ENCODE data around the gene RPL9.
"Not testable (repeated sequence)": the region's sequence is repeated elsewhere in the genome, so short reads cannot be mapped to it uniquely, and the experiment has no call there.

The RPL9 gene

GRCh38 chr4:39458505-39459300 is at the start of gene RPL9, which contains the start of gene LIAS:
Gene RPL9 (minus strand): TSS chr4:39458922. CDS start chr4:39458439, 483 bp downstream.
Gene LIAS (plus strand): TSS chr4:39459056. CDS start chr4:39459118, 62 bp downstream.
- H3K4me1 Mint-ChIP-seq (ENCODE audit: low read depth): peaks cover 47% of the 10 kb centered on the region
- no peaks in the 10 kb centered on the region for H3K9me3 Mint-ChIP-seq
- H3K36me3 Mint-ChIP-seq (ENCODE audit: low read depth): peaks cover 45% of the 10 kb centered on the region
- no peaks in the 10 kb centered on the region for H3K27me3 Mint-ChIP-seq (ENCODE audit: low read depth)
- H3K27ac Mint-ChIP-seq: peak within 1 kb of the TSS; percentile 99
- H3K4me3 Mint-ChIP-seq: peak within 1 kb of the TSS; percentile 97

DNA sequence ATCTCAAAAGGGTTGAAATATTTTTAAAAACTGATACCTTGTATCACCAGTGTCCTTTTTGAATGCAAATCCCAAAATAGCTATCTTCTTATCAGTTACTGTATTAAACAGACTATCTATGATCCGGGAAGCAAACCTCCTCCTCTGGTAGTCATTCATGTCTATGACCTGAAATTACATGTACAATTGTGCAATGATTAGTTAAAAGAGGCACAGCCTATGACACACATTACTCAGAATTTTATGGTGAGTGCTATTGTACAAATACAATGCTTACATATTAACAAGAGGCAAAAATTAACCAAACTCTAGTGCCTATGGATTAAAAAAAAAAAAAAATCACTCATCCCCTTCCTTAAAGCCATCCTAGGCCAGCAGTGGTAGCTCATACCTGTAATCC is 46.9 kb upstream of the RPL9 start:
- Mint-ChIP-seq H3K36me3 (ENCODE audit: low read depth) (peaks cover 28% of the 10 kb centered on the region), H3K27ac (no peak overlapping the region)

GRCh38 chr4:39504538-39504937 is 45.8 kb upstream of the RPL9 start:
- Mint-ChIP-seq H3K36me3 (ENCODE audit: low read depth) (peaks cover 25% of the 10 kb centered on the region), H3K4me3 (no peak overlapping the region), H3K27ac (no peak overlapping the region), H3K4me1 (ENCODE audit: low read depth) (no peaks in the 10 kb centered on the region), H3K9me3 (no peaks in the 10 kb centered on the region), H3K27me3 (ENCODE audit: low read depth) (no peaks in the 10 kb centered on the region)

More for the DNA sequence above, 46.9 kb upstream of the RPL9 start:
- H3K27me3 Mint-ChIP-seq (ENCODE audit: low read depth): no peaks in the 10 kb centered on the region
- no peaks in the 10 kb centered on the region for H3K4me1 Mint-ChIP-seq (ENCODE audit: low read depth)
- H3K4me3 Mint-ChIP-seq: no peak overlapping the region
- no peaks in the 10 kb centered on the region for H3K9me3 Mint-ChIP-seq

DNA sequence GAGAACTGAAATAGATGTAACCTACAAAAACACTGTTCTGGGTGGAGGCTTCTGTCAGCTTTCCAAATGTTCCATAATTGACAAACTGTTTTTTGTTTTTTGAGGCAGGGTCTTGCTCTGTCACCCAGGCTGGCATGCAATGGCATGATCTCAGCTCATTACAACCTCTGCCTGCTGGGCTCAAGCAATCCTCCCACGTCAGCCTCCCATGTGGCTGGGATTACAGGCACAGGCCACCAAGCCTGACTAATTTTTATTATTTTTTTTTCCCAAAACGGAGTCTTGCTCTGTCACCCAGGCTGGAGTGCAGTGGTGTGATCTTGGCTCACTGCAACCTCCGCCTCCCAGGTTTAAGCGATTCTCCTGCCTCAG is 43.9 kb upstream of the RPL9 start:
- H3K27ac Mint-ChIP-seq; H3K27me3 Mint-ChIP-seq (ENCODE audit: low read depth); H3K9me3 Mint-ChIP-seq; H3K4me1 Mint-ChIP-seq (ENCODE audit: low read depth); H3K4me3 Mint-ChIP-seq: not testable (repeated sequence)
- peaks cover 25% of the 10 kb centered on the region for H3K36me3 Mint-ChIP-seq (ENCODE audit: low read depth)

GRCh38 chr4:39502019-39502663 is 43.4 kb upstream of the RPL9 start:
- no peak overlapping the region for H3K27ac Mint-ChIP-seq

DNA sequence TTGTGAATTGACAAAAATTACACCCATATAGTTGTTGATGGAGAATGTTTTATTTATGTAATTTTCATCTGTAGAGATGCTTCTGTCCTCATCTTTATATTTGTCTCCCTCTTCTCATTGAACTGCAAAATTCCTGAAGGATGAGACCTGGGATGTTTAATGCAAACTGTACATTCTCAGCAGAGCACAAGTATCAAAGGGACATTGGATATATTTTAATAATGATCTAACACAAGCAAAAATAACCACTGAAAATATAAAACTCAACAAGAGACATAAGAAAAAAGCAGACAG is 40.0 kb upstream of the RPL9 start:
- Mint-ChIP-seq H3K4me3 (no peak overlapping the region), H3K4me1 (ENCODE audit: low read depth) (no peaks in the 10 kb centered on the region), H3K27ac (no peak overlapping the region), H3K36me3 (ENCODE audit: low read depth) (peaks cover 11% of the 10 kb centered on the region), H3K27me3 (ENCODE audit: low read depth) (no peaks in the 10 kb centered on the region), H3K9me3 (no peaks in the 10 kb centered on the region)

More at GRCh38 chr4:39502019-39502663, 43.4 kb upstream of the RPL9 start:
- Mint-ChIP-seq H3K4me1 (ENCODE audit: low read depth) (no peaks in the 10 kb centered on the region), H3K36me3 (ENCODE audit: low read depth) (peaks cover 25% of the 10 kb centered on the region), H3K27me3 (ENCODE audit: low read depth) (no peaks in the 10 kb centered on the region), H3K4me3 (no peak overlapping the region), H3K9me3 (no peaks in the 10 kb centered on the region)

DNA sequence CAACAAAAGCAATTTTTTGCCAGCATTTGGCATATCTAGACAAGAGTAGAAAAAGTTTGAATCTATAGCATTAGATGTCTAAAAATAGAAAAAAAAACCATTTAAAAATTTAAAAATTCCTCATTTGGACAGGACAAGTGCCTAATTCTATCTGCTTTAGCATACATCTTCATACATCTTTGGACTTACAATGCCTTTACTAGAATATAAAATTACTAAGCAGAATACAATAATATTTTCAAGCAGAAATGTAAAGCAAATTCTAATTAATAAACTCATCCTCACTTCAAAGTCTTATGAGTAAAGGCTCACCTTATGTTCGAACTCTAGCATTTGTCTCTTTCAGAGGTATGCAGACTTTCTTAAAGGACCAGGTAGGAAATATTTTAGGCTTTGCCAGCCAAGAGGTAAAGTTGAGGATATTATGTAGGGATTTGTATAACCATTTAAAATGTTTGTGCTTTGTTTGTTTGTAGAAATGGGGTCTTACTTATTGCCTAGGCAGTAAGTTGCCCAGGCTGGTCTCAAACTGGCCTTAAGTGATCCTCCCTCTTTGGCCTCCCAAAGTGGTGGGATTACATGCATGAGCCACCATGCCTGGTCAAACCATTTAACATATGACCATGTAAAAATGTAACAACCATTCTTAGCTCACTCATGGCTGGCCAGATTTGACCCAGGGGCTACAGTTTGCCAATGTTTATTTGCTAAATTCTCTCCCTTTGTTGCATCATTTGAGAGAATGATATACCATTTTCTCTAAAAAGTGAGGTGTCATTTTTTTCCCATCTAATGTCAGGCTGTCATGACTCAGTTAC is 39.4 kb upstream of the RPL9 start:
- H3K4me3 Mint-ChIP-seq: no peak overlapping the region
- no peaks in the 10 kb centered on the region for H3K4me1 Mint-ChIP-seq (ENCODE audit: low read depth)
- no peaks in the 10 kb centered on the region for H3K9me3 Mint-ChIP-seq
- no peaks in the 10 kb centered on the region for H3K27me3 Mint-ChIP-seq (ENCODE audit: low read depth)
- H3K36me3 Mint-ChIP-seq (ENCODE audit: low read depth): peaks cover 5% of the 10 kb centered on the region
- no peak overlapping the region for H3K27ac Mint-ChIP-seq

DNA sequence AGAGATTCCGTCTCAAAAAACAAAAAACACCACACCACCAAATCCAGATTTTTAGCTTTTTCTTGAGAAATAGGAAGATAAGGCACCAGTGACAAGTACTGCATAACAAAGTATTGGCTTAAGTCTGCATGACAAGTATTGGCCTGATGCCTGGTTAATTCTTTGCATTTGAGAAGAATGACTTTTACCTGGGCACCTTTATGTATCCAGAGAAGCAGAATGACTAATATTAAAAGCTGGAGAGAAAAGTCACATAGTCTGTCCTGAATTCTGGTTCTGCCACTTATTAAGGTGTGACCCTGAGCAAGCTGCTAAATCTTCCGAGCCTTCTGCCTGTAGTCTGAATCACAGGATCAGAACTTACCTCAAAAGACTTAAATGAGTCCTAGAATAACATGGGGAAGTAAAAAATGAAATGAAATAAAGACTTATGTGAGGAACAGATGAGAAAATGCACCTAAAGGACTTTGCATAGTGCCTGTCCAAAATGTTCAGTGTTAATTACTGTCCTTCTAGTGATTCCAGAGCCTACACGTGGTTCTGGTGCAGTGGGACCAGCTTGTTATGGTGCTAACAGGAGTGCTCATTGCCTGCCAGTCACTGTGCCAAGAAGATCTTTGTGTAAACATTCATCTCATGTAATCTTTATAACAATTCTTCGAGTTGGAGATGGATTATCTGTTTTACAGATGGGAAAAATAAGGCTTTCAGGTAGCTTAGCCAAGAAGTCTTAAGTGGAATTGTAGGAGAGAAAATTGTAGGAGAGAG is 36.9 kb upstream of the RPL9 start:
- Mint-ChIP-seq H3K27me3 (ENCODE audit: low read depth) (no peaks in the 10 kb centered on the region), H3K4me3 (no peak overlapping the region), H3K4me1 (ENCODE audit: low read depth) (no peaks in the 10 kb centered on the region), H3K36me3 (ENCODE audit: low read depth) (peaks cover 5% of the 10 kb centered on the region), H3K27ac (no peak overlapping the region), H3K9me3 (no peaks in the 10 kb centered on the region)

DNA sequence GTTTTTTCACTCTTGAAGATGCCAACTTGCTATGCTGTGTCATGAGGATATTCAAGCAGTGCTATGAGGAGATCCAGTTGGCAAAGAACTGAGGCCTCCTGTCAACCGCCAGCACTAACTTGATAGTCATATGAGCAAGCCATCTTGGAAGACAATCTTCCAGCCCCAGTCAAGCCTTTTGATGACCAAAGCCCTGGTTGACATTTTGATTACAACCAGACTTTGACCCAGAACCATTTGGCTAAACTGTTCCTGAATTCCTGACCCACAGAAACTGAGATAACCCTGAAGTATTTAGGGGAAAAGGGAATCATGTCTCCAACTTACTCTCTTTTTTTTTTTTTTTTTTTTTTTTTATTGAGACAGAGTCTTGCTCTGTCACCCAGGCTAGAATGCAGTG is 35.6 kb upstream of the RPL9 start:
- Mint-ChIP-seq H3K27me3 (ENCODE audit: low read depth) (no peaks in the 10 kb centered on the region), H3K27ac (no peak overlapping the region), H3K36me3 (ENCODE audit: low read depth) (peaks cover 3% of the 10 kb centered on the region), H3K9me3 (no peaks in the 10 kb centered on the region), H3K4me1 (ENCODE audit: low read depth) (no peaks in the 10 kb centered on the region), H3K4me3 (no peak overlapping the region)

- Mint-ChIP-seq H3K9me3 (no peaks in the 10 kb centered on the region), H3K27me3 (ENCODE audit: low read depth) (no peaks in the 10 kb centered on the region), H3K4me3 (no peak overlapping the region)
Observed at GRCh38 chr4:39490322-39490721, 31.6 kb upstream of the RPL9 start.

GRCh38 chr4:39486221-39486804 is 27.6 kb upstream of the RPL9 start:
- Mint-ChIP-seq H3K36me3 (ENCODE audit: low read depth) (no peaks in the 10 kb centered on the region), H3K4me1 (ENCODE audit: low read depth) (no peaks in the 10 kb centered on the region), H3K4me3 (no peak overlapping the region), H3K27me3 (ENCODE audit: low read depth) (no peaks in the 10 kb centered on the region), H3K27ac (no peak overlapping the region), H3K9me3 (peaks cover 3% of the 10 kb centered on the region)

More at GRCh38 chr4:39490322-39490721, 31.6 kb upstream of the RPL9 start:
- H3K36me3 Mint-ChIP-seq (ENCODE audit: low read depth): no peaks in the 10 kb centered on the region
- H3K27ac Mint-ChIP-seq: no peak overlapping the region
- H3K4me1 Mint-ChIP-seq (ENCODE audit: low read depth): no peaks in the 10 kb centered on the region

DNA sequence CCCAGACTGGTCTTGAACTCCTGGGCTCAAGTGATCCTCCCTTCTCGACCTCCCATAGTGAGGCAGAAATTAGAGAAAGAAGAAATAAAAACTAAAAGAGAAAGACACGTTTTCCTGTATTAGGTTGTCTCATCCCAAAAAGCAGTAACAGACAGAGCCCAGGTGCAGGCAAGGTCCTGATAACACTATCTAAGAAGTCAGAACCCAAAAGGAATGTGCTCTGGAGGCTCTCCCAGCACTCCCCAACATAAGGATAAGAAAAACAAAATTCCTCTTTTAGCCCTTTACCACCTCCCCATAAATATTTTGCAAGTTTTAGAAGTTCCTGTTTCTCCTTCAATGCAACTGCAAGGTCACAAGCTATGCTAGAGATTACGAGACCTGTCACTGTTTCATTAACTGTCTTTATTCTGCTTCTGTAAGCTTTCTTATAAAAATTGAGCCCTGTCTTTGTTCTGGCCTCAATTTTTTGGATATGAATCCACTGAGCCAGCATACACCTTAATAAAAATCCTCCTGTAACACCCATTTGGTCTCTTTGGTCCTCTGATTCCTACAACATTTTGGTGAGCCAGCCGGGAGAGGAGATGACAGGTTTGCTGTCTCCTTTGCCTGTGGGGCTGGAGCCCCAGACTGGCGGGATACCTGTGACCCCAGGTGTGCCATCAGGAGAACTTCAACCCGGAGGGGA is 26.0 kb upstream of the RPL9 start:
- no peak overlapping the region for H3K4me3 Mint-ChIP-seq
- H3K27me3 Mint-ChIP-seq (ENCODE audit: low read depth): no peaks in the 10 kb centered on the region
- H3K4me1 Mint-ChIP-seq (ENCODE audit: low read depth): no peaks in the 10 kb centered on the region
- H3K27ac Mint-ChIP-seq: no peak overlapping the region
- no peaks in the 10 kb centered on the region for H3K36me3 Mint-ChIP-seq (ENCODE audit: low read depth)
- H3K9me3 Mint-ChIP-seq: peaks cover 3% of the 10 kb centered on the region

DNA sequence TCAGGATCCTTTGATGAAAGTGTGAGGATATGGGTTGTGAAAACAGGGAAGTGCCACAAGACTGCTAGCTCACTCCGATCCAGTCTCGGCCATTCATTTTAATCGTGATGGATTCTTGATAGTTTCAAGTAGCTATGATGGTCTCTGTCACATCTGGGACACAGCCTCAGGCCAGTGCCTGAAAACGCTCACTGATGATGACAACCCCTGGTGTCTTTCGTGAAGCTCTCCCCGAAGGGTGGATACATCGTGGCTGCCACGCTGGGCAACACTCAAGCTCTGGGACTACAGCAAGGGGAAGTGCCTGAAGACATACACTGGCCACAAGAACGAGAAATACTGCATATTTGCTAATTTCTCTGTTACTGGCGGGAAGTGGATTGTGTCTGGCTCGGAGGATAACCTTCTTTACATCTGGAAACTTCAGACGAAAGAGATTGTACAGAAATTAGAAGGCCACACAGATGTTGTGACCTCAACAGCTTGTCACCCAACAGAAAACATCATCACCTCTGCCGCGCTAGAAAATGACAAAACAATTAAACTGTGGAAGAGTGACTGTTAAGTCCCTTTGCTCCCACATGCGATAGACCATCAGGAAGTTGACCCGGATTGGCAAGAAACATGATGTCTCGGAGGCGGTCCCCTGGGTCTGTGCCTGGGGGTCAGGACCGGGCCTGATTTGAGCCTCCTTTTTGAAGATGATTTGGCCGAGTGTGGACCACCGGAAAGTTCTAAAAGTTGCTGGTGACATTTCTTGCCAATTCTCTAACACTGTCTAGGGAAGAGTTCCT is 22.4 kb upstream of the RPL9 start:
- H3K4me1 Mint-ChIP-seq (ENCODE audit: low read depth): no peaks in the 10 kb centered on the region
- no peak overlapping the region for H3K27ac Mint-ChIP-seq
- H3K27me3 Mint-ChIP-seq (ENCODE audit: low read depth): no peaks in the 10 kb centered on the region
- peaks cover 4% of the 10 kb centered on the region for H3K36me3 Mint-ChIP-seq (ENCODE audit: low read depth)
- peaks cover 3% of the 10 kb centered on the region for H3K9me3 Mint-ChIP-seq
- no peak overlapping the region for H3K4me3 Mint-ChIP-seq

All from T-helper 1 cell treated with Interleukin-12 subunit alpha and Interleukin-12 subunit beta and Interleukin-4 antibody, amounts not matched to agents 30 μg/mL and 1 μg/mL, for 36 hours (primary cell).